Measurements from ENCODE around the gene SNAP25.

SNAP25 gene

GRCh38 chr20:10264166-10264558, 45.5 kb downstream of the SNAP25 start:
- DNase-seq = no peak

GRCh38 chr20:10268636-10269035, 50.0 kb downstream of the SNAP25 start:
- DNase-seq = no peak

- no peak for DNase-seq
Observed at GRCh38 chr20:10270630-10271029, 52.0 kb downstream of the SNAP25 start.

- DNase-seq = no peak
Observed at GRCh38 chr20:10271494-10272219, 53.0 kb downstream of the SNAP25 start.

GRCh38 chr20:10276878-10277580, 58.4 kb downstream of the SNAP25 start:
- DNase-seq = no peak

- no peak for DNase-seq
Observed at GRCh38 chr20:10277616-10278015, 59.0 kb downstream of the SNAP25 start.

GRCh38 chr20:10278412-10278811, 59.8 kb downstream of the SNAP25 start:
- no peak for DNase-seq

- DNase-seq = no peak
Observed at GRCh38 chr20:10280018-10280908, 61.6 kb downstream of the SNAP25 start.

GRCh38 chr20:10281911-10282310, 63.3 kb downstream of the SNAP25 start:
- DNase-seq = no peak

GRCh38 chr20:10282979-10283456, 64.4 kb downstream of the SNAP25 start:
- DNase-seq = no peak

GRCh38 chr20:10286356-10286755, 67.7 kb downstream of the SNAP25 start:
- no peak for DNase-seq

GRCh38 chr20:10288421-10288820, 69.8 kb downstream of the SNAP25 start:
- DNase-seq = no peak

GRCh38 chr20:10288954-10289646, 70.5 kb downstream of the SNAP25 start:
- no peak for DNase-seq

- no peak for DNase-seq
Observed at GRCh38 chr20:10291568-10292248, 73.1 kb downstream of the SNAP25 start.

GRCh38 chr20:10297223-10297622, 78.6 kb downstream of the SNAP25 start:
- no peak for DNase-seq

- DNase-seq = no peak
Observed at GRCh38 chr20:10297684-10298240, 79.1 kb downstream of the SNAP25 start.

- DNase-seq = no peak
Observed at GRCh38 chr20:10300582-10301446, 82.2 kb downstream of the SNAP25 start.

- no peak for DNase-seq
Observed at GRCh38 chr20:10303852-10304251, 85.2 kb downstream of the SNAP25 start.

- no peak for DNase-seq
Observed at GRCh38 chr20:10304471-10305046, 85.9 kb downstream of the SNAP25 start.

All from suppressor macrophage treated with lipopolysaccharide for 1 hour (primary cell).